ENCODE results near the gene DIAPH3.

DNA sequence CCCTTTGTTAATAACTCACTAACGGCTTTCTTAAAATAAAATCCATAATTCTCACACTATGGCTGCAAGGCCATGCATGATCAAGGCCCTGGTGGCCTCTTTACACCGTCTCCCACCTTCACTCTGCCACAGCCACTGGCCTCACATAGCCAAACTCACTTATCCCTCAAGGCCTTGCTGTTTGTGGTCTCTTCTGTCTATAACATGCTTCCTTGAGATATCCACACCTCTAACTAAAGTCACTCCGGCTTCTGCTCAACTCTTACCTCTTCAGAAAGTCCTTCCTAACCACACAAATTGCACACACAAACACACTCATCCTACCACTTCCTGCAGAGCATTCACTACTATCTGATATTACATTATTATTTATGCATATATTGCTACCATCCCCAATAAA is 262.5 kb downstream of the DIAPH3 start:
- TF ChIP-seq, protein P1, sequence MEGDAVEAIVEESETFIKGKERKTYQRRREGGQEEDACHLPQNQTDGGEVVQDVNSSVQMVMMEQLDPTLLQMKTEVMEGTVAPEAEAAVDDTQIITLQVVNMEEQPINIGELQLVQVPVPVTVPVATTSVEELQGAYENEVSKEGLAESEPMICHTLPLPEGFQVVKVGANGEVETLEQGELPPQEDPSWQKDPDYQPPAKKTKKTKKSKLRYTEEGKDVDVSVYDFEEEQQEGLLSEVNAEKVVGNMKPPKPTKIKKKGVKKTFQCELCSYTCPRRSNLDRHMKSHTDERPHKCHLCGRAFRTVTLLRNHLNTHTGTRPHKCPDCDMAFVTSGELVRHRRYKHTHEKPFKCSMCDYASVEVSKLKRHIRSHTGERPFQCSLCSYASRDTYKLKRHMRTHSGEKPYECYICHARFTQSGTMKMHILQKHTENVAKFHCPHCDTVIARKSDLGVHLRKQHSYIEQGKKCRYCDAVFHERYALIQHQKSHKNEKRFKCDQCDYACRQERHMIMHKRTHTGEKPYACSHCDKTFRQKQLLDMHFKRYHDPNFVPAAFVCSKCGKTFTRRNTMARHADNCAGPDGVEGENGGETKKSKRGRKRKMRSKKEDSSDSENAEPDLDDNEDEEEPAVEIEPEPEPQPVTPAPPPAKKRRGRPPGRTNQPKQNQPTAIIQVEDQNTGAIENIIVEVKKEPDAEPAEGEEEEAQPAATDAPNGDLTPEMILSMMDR (IDR thresholded peaks at IDR 0.05) = no peak
- no peak for TF ChIP-seq POLR2AphosphoS5 (IDR thresholded peaks at IDR 0.05)

All from breast epithelium (tissue), 3 donors.